Mononuclear cell (primary cell): ENCODE results near the gene MED13L. TPM values are rescaled to one million over a fixed set of nuclear protein-coding genes. Genes with fewer than 3 reads are reported as not detected.

Experiments
- H3K27me3 ChIP-seq: 2 replicates; pipeline ENCODE4 v1.6.0; 2011; ENCODE audit warnings: low read length, control low read depth; ENCODE audit not compliant: insufficient read depth
- H3K4me1 ChIP-seq: 2 replicates; pipeline ENCODE4 v1.5.1; 2011; ENCODE audit warnings: mild to moderate bottlenecking, low read length, control low read depth; ENCODE audit not compliant: insufficient read depth
- H3K4me3 ChIP-seq: 2 replicates; pipeline ENCODE4 v1.5.1; 2011; ENCODE audit warnings: mild to moderate bottlenecking, low read length, moderate library complexity
- H3K9me3 ChIP-seq: 2 replicates; pipeline ENCODE4 v1.5.1; 2011; ENCODE audit warnings: low read depth, mild to moderate bottlenecking, control low read depth, low read length
- total RNA-seq: library from RNA; depleted of rRNA; stranded (reverse); fragments of >200 nt; gene quantifications from one replicate; pipeline ENCODE4 v1.2.3, GENCODE V29; 2012

MED13L gene
- total RNA-seq, 1 donor = 382 TPM

GRCh38 chr12:116101991-116102390, 175.5 kb downstream of the MED13L start:
- no peaks in the 10 kb centered on the region for H3K4me1 ChIP-seq
- no peak overlapping the region for H3K4me3 ChIP-seq
- no peaks in the 10 kb centered on the region for H3K9me3 ChIP-seq
- no peaks in the 10 kb centered on the region for H3K27me3 ChIP-seq

- no peaks in the 10 kb centered on the region for H3K27me3 ChIP-seq
- H3K4me1 ChIP-seq = no peaks in the 10 kb centered on the region
- no peak overlapping the region for H3K4me3 ChIP-seq
- H3K9me3 ChIP-seq = no peaks in the 10 kb centered on the region
Observed at GRCh38 chr12:116099652-116100432, 177.7 kb downstream of the MED13L start.

GRCh38 chr12:116096874-116097273, 180.6 kb downstream of the MED13L start:
- H3K4me1 ChIP-seq = no peaks in the 10 kb centered on the region
- H3K4me3 ChIP-seq = no peak overlapping the region
- H3K9me3 ChIP-seq = no peaks in the 10 kb centered on the region
- no peaks in the 10 kb centered on the region for H3K27me3 ChIP-seq

DNA sequence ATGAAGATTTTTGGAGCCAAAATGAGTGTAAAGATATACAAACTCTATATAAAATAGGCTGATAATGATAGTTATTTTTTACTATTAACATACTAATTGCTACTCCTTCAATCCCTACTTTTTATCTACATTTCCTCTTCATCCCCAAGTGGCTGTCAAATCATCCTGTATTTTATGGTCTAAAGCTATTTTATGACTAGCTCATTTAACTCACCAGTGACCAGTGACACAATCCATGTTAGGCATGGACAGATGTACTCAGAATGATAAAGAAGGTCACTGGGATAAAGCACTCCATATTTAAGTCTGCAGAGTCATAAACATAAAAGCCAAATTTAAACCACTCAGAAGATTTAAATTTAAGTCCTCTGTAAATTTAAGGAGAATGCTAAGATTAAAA, 183.0 kb downstream of the MED13L start:
- H3K27me3 ChIP-seq = no peaks in the 10 kb centered on the region
- no peak overlapping the region for H3K4me3 ChIP-seq
- no peaks in the 10 kb centered on the region for H3K9me3 ChIP-seq
- H3K4me1 ChIP-seq = no peaks in the 10 kb centered on the region

DNA sequence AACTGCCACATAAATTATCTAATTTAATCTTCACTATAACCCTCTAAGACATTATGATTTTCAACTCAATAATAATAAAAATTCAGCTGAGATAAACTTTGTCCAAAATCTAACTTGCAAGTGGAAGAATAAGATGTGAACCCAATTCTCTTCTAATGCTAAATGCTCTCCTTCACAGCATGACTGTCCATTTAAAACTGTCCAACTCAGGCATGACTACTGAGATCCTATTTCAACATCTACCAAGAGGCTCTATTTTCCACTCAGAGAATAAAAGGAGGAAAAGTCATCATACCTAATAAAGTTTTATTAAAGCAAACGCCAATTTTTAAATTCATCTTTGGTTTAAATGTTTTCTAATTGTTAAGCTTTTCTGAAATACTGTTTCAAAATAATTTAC, 183.6 kb downstream of the MED13L start:
- H3K27me3 ChIP-seq = no peaks in the 10 kb centered on the region
- H3K4me3 ChIP-seq = no peak overlapping the region
- H3K4me1 ChIP-seq = no peaks in the 10 kb centered on the region
- H3K9me3 ChIP-seq = no peaks in the 10 kb centered on the region

GRCh38 chr12:116092776-116093175, 184.7 kb downstream of the MED13L start:
- Histone ChIP-seq H3K4me1 (peaks cover 9% of the 10 kb centered on the region), H3K9me3 (no peaks in the 10 kb centered on the region), H3K4me3 (no peak overlapping the region), H3K27me3 (no peaks in the 10 kb centered on the region)

DNA sequence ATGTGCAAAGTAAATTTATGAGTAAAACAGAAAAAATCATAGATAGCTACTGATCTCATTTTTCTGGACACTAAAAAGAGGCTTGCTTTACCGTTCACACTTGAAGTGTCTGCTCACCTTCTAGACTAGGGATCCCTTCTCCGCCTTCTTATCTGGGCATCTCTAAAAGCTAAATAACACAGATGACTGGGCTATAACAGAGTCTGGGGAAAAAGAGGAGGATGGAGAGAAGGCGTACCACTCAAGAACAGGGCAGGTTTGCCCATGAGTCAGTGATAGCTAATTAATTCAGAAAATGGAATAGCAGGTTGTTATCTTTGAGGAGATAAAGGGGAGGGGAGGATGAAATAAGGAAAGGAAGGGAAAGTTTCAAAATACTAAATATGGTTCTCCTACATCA, 185.3 kb downstream of the MED13L start:
- Histone ChIP-seq H3K27me3 (no peaks in the 10 kb centered on the region), H3K4me3 (no peak overlapping the region), H3K4me1 (peaks cover 14% of the 10 kb centered on the region), H3K9me3 (no peaks in the 10 kb centered on the region)

DNA sequence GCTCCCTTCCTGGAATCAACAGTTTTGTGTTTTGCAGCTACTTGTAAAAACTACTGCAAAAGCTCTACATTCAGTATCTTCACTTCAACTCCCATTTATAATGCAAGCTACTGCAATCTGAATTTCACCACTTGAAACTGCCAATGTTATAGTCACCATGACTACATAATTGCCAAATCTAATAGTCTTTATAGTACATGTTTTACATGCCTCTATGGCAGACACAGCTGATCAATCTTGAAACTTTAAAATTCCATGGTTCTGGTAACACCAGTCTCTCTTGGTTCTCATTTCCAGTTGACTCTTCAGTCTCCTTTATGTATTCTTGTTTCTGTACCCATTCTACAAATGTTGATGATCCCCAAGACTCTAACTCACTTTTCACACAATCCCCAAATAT, 185.9 kb downstream of the MED13L start:
- Histone ChIP-seq H3K4me1 (peaks cover 14% of the 10 kb centered on the region), H3K4me3 (no peak overlapping the region), H3K27me3 (no peaks in the 10 kb centered on the region), H3K9me3 (no peaks in the 10 kb centered on the region)

GRCh38 chr12:116090516-116090915, 187.0 kb downstream of the MED13L start:
- Histone ChIP-seq H3K4me3 (no peak overlapping the region), H3K9me3 (no peaks in the 10 kb centered on the region), H3K27me3 (no peaks in the 10 kb centered on the region), H3K4me1 (peaks cover 14% of the 10 kb centered on the region)

GRCh38 chr12:116089080-116089479, 188.4 kb downstream of the MED13L start:
- peaks cover 14% of the 10 kb centered on the region for H3K4me1 ChIP-seq
- H3K27me3 ChIP-seq = no peaks in the 10 kb centered on the region
- no peak overlapping the region for H3K4me3 ChIP-seq
- H3K9me3 ChIP-seq = no peaks in the 10 kb centered on the region

- no peaks in the 10 kb centered on the region for H3K27me3 ChIP-seq
- H3K4me1 ChIP-seq = peaks cover 14% of the 10 kb centered on the region
Observed at GRCh38 chr12:116087962-116088361, 189.5 kb downstream of the MED13L start.

DNA sequence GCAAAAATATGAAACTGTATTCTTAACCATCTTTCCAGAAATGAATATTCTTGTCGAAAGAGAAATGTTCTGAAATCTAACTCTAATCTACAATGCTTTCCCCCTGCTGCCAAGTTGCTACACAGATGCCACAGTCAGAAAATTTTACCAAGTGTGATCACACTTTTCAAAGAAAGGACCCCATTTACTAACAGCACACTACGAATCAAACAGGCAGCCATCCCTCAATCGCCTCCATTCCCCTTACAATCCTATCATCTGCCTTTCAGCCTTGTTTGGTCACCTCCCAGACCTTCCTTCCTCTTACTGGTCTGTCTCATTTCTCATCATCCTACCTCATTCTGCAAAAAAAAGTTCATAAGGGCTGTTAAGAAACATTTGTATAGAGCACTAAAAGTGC, 190.1 kb downstream of the MED13L start:
- Histone ChIP-seq H3K27me3 (no peaks in the 10 kb centered on the region), H3K9me3 (no peaks in the 10 kb centered on the region), H3K4me1 (peaks cover 14% of the 10 kb centered on the region), H3K4me3 (no peak overlapping the region)

More at GRCh38 chr12:116087962-116088361, 189.5 kb downstream of the MED13L start:
- no peak overlapping the region for H3K4me3 ChIP-seq
- H3K9me3 ChIP-seq = no peaks in the 10 kb centered on the region

DNA sequence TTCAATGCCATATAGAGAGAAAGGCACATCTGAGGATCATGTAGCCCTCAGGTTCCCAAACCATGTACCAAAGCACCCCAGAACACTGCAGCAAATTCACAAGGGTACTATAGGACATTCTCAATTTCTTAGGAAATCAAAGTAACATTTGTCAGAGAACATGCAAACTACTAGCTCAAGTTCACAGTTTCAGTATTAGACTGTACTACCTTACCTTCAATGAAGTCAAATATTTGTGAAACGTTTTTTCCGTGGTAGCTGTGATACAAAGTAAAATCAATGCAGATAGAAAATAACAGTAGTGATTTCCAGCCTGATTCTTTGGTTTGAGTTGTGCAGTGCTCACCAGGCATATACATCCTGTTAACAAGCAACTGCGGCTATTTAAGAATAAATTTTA, 197.1 kb downstream of the MED13L start:
- Histone ChIP-seq H3K4me1 (no peaks in the 10 kb centered on the region), H3K4me3 (no peak overlapping the region), H3K9me3 (no peaks in the 10 kb centered on the region), H3K27me3 (no peaks in the 10 kb centered on the region)

- no peaks in the 10 kb centered on the region for H3K9me3 ChIP-seq
- H3K4me3 ChIP-seq = no peak overlapping the region
- H3K4me1 ChIP-seq = no peaks in the 10 kb centered on the region
- H3K27me3 ChIP-seq = no peaks in the 10 kb centered on the region
Observed at GRCh38 chr12:116078396-116078795, 199.1 kb downstream of the MED13L start.

- H3K4me1 ChIP-seq = peaks cover 3% of the 10 kb centered on the region
- no peak overlapping the region for H3K4me3 ChIP-seq
- H3K27me3 ChIP-seq = no peaks in the 10 kb centered on the region
- H3K9me3 ChIP-seq = no peaks in the 10 kb centered on the region
Observed at GRCh38 chr12:116077431-116077830, 200.1 kb downstream of the MED13L start.

- peaks cover 13% of the 10 kb centered on the region for H3K4me1 ChIP-seq
- no peak overlapping the region for H3K4me3 ChIP-seq
- H3K9me3 ChIP-seq = no peaks in the 10 kb centered on the region
- H3K27me3 ChIP-seq = no peaks in the 10 kb centered on the region
Observed at GRCh38 chr12:116076399-116076798, 201.1 kb downstream of the MED13L start.
